Amygdala (tissue), 56 donors: Measurements from ENCODE around the gene LMTK3.
A peak's percentile ranks its signal among the peaks of the same experiment; 100 is the strongest.

Experiments
- DNase-seq, 56 donors: peaks; one replicate each; lab custom pipeline; 2025; lab: John Stamatoyannopoulos, UW

Gene LMTK3

GRCh38 chr19:48455171-48455907 lies 56.3 kb downstream of the LMTK3 start, which contains the start of gene KCNJ14:
Gene KCNJ14, plus strand, starts transcription at chr19:48455574. Its CDS starts 6,151 bp downstream, at chr19:48461725.
- DNase-seq, result peak in 14 of 56 donors; percentile 7 to 61 (median 35)

GRCh38 chr19:48454150-48454730 lies 57.4 kb downstream of the LMTK3 start:
- peak in 19 of 56 donors; percentile 6 to 70 (median 35) for DNase-seq

- DNase-seq, result peak in 1 of 56 donors; percentile 32
Measured at GRCh38 chr19:48452289-48453190, 59.1 kb downstream of the LMTK3 start.

GRCh38 chr19:48451624-48452023 lies 60.0 kb downstream of the LMTK3 start:
- DNase-seq, result no peak

GRCh38 chr19:48450863-48451262 lies 60.8 kb downstream of the LMTK3 start:
- DNase-seq, result no peak

GRCh38 chr19:48450441-48450840 lies 61.2 kb downstream of the LMTK3 start:
- DNase-seq, result no peak

- no peak for DNase-seq
Measured at GRCh38 chr19:48448563-48448962, 63.1 kb downstream of the LMTK3 start.

- DNase-seq, result no peak
Measured at GRCh38 chr19:48446579-48446978, 65.1 kb downstream of the LMTK3 start.

- DNase-seq, result peak; percentile 42 to 93 (median 84)
Measured at GRCh38 chr19:48445606-48446481, 65.8 kb downstream of the LMTK3 start, which contains the start of gene GRWD1. Gene GRWD1, plus strand, starts transcription at chr19:48445983. Its CDS starts 23 bp downstream, at chr19:48446006.

GRCh38 chr19:48445256-48445605 lies 66.4 kb downstream of the LMTK3 start:
- DNase-seq, result peak in 29 of 56 donors; percentile 12 to 88 (median 58)

GRCh38 chr19:48444936-48445200 lies 66.8 kb downstream of the LMTK3 start:
- DNase-seq, result no peak

GRCh38 chr19:48444129-48444935 lies 67.3 kb downstream of the LMTK3 start:
- peak in 1 of 56 donors; percentile 14 for DNase-seq

GRCh38 chr19:48443731-48444128 lies 67.9 kb downstream of the LMTK3 start:
- no peak for DNase-seq

- peak in 1 of 56 donors; percentile 21 for DNase-seq
Measured at GRCh38 chr19:48443256-48443655, 68.4 kb downstream of the LMTK3 start.

- no peak for DNase-seq
Measured at GRCh38 chr19:48442116-48443035, 69.3 kb downstream of the LMTK3 start.

GRCh38 chr19:48441360-48442050 lies 70.1 kb downstream of the LMTK3 start:
- no peak for DNase-seq

GRCh38 chr19:48436586-48436985 lies 75.0 kb downstream of the LMTK3 start:
- no peak for DNase-seq
